GM19438 (cell line): ENCODE data around the gene PTPN20.
"Not testable (repeated sequence)": the region's sequence is repeated elsewhere in the genome, so short reads cannot be mapped to it uniquely, and the experiment has no call there.

Experiments used
- ATAC-seq: cut with Tn5 transposase; IDR thresholded peaks from one replicate; pipeline ENCODE4 v1.9.1; 2021; ENCODE audit warnings: low read depth; ENCODE audit not compliant: unreplicated experiment

The PTPN20 gene, protein sequence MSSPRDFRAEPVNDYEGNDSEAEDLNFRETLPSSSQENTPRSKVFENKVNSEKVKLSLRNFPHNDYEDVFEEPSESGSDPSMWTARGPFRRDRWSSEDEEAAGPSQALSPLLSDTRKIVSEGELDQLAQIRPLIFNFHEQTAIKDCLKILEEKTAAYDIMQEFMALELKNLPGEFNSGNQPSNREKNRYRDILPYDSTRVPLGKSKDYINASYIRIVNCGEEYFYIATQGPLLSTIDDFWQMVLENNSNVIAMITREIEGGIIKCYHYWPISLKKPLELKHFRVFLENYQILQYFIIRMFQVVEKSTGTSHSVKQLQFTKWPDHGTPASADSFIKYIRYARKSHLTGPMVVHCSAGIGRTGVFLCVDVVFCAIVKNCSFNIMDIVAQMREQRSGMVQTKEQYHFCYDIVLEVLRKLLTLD

DNA sequence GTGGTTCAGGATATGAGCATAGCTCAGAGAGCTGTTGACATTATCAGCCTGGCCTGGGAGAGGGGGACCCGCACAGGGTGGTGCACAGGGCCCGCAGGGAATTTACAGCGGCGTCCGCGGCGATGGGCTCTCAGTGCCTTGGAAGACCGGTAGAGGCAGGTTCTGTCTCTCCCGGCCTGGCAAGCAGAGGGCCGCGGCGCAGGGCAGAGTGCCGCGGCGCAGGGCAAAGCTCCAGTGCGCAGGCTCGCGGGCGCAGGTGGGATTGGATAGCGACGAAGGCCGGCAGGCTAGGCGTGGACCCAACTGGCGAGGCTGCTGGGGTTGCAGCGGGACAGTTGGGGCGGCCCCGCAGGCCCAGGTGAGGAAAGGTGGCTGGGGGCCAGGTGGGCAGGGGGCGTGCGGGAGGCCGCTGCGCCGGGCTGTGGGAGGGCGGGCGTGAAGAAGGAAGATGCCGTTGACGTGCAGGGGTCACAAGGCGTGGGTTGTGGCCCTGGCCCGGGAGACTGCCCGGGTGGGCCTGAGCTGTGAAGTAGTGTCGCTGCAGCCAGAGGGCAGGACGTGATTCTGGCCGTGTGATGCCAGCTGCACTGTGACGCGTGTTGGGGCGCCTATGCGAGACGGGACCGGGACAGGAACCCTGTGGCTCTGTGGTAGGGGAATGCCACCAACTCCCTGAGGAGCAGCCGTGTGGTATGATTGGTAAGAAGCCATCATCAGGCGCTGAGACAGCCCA is at the start of gene PTPN20:
PTPN20 (plus strand) TSS at position 285 of the 733 bp plus-strand sequence. CDS start 21,072 bp downstream, outside the sequence.
- not testable (repeated sequence) for ATAC-seq

DNA sequence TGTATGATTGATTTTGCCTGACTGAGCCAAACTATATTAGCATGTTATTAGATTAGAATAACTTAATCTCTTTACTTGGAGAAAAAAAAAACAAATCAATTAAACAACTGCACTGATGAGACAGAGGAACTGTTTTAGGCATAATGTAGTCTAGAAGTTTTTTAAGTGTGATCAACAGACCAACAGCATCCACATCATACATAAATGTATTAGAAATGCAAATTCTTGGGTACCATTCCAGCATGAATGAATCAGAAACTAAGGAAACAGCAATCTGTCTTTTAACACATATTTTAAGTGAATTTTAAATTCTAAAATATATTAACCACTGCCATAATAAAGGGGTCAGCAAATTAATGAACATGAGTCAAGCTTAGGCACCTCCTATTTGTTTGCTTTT is 41.5 kb upstream of the PTPN20 start:
- not testable (repeated sequence) for ATAC-seq

DNA sequence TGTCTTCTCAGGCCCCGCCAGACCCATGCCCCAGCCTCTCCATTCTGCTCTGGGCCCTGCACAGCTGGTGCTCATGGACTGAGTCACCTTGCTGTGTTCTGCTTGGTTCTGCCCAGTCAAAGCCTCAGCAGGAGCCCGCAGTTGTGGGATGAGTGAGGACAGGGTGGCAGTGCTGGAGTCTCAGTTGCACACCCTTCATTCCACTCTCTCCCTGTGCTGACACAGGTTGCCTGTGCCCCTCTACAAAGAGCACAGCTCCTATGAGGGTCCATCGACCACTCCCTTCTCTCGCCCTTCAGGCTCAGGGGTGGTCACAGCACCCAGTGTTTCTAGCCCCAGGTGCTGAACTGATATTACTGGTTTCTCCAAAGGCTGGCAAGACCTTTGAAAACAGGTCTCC is 39.6 kb upstream of the PTPN20 start:
- not testable (repeated sequence) for ATAC-seq

DNA sequence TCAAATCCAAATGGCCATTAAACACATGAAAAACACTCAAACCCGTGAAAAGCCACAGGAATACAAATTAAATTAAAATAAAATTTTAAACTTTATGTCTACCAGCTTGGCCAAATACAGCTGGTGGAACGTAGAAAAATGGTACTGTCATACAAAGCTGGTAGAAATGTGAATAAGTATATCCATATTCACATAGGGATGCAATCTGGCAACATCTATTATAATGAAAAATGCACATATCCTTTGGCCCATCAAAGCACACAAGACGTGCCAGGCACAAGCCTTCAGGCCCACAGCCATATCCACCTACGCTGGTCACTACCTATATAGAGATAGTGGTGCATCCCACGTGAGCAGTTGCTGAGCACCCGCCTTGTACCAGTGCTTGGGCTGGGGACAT is 35.9 kb upstream of the PTPN20 start:
- ATAC-seq: not testable (repeated sequence)

DNA sequence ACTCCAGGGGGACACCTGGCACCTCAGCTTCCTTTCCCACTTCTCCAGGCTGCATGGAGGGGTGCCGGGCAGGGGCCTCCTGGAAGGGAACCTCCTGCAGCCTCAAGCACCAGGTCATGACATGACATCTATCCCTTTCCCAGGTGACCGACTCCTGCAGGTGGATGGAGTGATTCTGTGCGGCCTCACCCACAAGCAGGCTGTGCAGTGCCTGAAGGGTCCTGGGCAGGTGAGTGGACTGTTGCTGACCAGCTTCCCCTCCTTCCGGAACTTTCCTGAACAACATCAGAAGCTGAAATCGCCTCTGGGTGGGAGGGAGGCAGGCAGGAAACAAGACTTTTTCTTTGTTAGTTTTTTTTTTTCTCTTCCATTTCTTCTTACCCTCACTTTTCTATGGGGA is 34.5 kb upstream of the PTPN20 start:
- ATAC-seq: not testable (repeated sequence)

DNA sequence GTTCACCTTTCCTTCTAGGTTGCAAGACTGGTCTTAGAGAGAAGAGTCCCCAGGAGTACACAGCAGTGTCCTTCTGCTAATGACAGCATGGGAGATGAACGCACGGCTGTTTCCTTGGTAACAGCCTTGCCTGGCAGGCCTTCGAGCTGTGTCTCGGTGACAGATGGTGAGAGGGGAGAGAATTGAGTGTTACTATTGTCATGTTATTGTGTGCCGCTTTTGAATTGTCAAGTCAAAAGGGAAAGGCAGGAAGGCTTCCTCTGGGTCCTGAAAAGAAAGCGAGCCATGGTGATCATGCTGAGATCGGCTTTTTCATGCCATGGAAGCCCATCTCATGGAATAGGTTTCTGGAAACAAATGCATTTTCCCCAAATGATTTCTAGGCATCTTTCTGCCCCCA is 32.5 kb upstream of the PTPN20 start:
- ATAC-seq: not testable (repeated sequence)

DNA sequence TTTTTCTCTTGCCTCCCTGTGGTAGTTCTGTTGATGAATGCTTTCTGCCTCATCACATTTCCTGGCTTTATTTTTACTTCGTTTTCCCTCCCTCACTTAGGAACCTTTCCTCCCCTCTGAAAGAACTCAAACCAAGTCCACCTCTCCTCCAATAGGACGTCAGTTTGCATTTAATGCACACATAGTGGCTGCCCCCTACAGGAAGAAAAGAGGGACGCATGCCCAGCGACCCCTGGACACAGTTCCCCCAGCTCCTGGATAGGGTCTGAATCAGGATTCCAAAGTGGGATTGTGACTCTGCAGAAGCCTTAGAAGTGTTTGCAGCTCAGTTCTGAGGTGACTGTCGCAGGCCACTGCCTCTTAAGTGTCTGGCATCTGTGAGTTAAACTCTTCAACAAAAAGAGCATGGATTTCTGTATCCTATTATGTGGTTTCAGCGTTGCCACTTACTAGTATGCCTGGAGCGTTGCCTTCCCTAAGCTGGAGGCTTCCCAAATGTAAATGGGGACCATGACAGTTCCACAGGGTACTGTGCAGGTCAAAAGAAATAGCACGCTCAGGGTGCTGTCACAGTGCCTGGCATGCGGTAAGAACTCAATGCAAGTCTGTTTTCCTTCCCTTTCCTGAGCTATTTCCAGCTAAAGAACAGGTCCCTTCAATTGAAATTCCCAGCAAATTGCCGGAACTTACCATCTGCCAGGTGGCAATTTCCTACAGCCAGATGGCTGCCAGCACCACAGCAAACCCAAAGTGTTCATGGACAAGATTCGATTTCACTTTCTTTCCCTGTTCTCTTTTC is 20.2 kb upstream of the PTPN20 start:
- ATAC-seq: not testable (repeated sequence)

DNA sequence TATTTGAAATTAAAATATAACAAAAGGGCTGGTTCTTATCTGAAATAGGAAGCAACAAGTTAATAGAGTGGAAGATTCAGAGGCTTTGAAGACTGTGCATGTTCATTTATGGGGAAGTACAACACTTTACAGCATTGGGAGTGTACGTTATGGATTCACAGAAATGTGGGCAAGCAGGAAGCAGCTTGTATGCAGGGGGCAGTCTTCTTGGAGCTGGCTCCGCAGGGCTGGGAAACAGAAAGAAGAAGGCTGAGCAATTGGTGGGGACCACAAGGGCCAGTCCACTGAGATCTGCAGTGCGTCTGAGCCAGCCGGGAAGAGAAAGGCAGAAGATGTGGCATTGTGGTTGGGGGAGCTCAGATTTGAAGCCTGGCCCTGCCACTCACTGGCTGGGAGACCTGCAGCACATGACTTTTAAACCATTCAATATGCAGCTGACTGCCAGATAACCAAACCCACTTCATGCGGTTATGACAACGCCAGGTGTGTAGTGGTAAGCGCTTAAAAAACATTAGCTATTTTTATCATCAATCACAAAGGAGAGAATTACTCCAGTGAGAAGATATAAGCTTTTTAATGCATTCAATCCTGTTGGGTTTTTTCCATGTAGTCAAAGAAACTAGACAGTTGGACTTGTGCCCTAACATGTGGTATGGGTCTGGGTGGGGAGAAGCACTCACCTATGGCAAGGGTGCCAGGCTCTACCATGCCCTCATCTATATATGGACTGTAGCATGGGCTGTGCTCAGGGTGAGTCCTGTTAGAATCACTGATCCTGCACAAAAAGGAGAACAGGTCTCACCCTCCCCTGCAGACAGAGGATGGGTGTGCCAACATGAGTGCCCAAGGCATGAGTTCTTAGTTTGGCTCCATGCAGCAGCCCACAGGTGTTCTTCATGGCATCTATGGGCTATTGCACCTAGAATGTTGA is 14.2 kb upstream of the PTPN20 start:
- not testable (repeated sequence) for ATAC-seq

DNA sequence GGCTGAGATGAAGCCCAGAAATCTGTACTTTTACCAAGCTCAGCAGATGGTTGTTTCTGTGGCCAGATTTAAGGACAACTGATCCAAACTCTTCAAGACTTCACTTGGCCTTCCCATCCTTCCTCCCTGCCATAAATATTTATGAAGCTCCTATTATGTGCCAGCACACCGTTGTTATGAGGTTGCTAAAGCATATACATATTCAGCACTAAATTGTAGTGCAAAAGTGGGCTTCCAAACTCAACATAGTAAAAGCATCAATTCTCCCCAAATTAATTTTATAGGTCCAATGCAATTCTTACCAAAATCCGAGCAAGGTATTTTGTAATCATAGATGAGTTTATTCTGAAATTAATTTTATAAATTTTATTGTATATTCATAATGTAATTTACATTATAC is 10.0 kb upstream of the PTPN20 start:
- ATAC-seq: not testable (repeated sequence)

DNA sequence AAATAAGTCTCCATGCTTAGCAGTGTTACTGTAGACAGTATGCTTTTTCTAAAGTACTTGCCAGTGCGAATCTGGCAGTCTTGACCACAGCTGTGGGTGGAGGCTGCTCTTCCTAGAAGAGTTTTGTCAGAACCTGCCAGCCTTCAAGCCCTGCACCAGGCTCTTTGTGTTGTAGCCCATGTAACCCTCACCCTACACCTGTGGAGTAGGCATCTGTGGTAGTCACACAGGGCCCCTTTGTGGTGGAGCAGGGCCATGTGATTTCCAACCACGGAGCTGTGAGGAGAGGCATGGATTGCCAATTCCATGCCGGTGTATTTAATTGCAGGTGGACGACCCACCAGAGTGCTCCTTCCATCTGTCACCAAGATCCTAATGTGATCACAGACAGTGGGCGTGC is 7.4 kb upstream of the PTPN20 start:
- not testable (repeated sequence) for ATAC-seq

DNA sequence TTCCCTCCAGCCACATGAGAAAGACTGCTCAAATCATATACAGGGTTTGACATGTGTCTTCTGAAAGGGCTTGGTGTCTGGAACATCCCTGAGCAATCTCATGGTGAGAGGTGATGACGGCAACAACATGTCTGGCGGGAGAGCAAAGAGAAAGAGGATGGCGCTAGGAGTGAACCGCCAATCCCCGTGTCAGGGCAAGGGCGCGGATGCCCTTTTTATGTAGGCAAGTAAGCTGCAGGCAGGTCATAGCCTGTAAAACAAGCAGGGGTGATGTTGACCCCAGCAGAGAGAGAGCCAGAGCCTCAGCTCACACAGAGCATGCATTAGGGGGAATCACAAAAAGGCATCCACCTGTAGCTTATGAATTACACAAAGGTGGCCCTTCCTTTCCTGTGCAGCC is 4.9 kb upstream of the PTPN20 start:
- not testable (repeated sequence) for ATAC-seq

DNA sequence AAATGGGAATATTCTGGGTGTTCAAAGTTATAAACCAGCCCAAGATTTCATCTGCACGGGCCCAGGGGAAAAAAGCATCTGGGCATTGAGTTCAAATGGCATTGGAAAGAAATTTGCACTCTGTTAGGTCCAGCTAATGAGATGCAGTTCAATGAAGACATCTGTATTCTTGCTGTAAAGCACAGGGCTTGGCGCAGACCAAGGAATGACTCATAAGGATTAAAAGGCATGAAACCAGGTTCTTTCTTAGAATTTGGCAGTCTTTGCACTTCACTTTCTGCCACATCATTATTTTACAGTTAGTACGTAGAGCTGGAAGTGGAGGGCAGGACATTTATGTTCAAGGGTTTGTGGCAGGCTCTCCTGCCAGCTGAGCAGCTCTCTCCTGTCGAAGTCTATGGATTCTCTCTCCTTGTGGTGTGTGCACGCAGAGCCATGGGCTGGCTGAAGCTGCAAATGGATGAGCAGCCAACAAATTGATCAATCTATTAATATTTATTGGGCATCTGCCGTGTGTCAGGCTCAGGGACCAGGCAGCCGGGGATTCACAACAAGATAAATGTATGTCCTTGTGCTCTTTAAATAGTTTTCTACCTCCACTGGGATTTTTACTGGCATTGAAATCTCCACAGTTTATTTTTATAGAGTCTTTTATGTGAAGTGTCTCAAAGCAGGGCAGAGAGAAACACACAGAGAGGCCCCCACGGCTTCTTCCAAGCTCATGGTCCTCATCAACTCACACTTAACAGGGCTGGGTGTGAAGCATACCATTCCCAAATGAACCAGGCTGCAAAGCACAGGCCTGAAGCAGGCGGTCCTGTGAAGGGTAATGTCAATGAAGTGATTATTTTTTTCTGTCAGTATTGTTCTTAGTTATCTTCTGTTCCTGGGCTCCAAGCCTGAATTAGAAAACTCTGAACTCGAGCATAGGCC is 3.8 kb upstream of the PTPN20 start:
- not testable (repeated sequence) for ATAC-seq

DNA sequence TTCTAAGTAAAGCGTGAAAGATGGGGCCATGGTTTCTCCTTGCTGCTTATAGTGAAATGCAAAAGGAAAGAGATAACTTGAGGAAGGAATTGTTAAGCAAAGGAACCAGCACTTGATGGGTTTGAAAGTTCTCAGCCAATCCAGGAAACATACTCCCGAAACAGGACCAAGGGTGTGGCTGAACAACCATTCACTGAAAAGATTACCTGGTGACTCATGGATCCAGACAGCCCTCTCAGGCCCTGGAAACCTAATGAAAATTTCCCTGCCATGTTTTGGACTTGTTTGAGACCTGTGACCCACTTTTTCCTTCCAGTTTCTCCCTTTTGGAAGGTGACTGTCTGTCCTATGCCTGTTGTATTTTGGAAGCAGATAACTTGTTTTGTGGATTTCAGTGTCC is 11.3 kb downstream of the PTPN20 start:
- not testable (repeated sequence) for ATAC-seq

DNA sequence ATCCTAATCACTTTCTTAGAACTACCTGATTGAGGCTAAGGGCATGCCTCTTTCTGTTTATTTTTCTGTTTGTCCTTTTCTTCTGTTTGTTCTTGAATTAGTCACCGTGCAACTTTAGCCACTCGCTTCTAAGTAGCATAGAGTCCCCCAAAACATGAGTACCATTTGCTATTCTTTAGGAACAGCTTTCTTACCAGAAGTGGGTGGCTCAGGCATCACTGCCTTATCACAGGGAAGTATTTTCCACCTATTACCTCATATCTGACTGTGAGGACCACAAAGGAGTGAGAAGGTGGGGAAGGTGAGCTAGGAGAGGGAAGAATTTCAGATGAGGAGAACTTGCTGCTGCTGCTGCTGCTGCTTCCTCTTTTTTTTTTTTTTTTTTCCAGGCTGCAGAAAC is 13.9 kb downstream of the PTPN20 start:
- ATAC-seq: not testable (repeated sequence)

DNA sequence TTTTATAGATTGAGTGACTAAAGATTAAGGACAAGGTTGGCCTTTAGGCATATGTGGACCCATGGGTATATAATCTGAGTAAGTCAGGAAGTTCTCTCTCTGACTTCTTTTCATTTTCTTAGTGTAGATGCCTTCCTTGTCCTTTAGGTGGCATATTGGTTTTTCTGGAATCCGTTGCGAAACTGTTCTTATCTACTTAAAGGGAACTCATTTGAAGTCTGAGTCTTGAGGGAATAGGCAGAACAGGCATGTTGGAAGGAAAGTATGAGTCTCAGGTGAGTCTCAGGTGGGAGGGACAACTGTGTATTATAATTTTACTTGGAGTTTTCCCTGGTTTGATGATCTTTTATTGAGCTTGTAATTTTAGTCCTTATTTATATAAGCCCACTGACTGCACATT is 14.6 kb downstream of the PTPN20 start:
- ATAC-seq: not testable (repeated sequence)

DNA sequence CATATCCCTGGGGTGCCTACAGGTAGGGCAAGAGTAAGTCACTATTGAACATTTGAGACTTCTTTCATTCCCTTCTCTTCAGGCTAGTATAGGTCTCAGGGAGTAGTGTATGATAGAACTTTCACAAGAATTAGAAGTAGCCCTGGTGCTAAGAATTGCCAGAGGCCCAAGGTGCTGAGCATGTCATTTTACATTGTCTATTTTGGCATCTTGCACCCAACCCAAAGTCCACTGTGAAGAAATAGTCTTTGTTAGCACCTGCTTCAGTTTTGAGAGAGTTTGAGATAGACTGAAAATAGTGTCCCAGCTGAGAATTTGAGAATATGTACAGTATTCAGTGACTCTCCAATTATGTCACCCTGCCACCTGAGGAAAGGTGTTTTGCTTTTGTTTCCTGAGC is 17.6 kb downstream of the PTPN20 start:
- ATAC-seq: not testable (repeated sequence)

DNA sequence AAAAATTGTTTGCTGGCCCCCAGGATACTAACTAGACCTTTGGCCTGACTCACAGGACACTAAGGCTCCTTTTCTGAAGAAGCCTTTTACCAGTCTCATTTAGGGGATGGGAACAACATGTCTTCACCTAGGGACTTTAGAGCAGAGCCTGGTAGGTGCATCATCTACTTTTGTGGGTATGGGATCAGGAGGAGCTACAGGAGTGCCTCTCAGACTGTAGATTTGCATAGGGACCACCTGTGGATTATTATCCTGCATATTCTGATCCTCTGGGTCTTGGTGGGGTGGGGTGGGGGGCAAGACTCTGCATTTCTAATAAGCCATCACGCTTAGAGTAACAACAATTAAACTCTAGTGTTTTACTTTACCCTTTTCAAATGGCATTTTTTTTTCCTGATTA is 21.2 kb downstream of the PTPN20 start:
- ATAC-seq: not testable (repeated sequence)

DNA sequence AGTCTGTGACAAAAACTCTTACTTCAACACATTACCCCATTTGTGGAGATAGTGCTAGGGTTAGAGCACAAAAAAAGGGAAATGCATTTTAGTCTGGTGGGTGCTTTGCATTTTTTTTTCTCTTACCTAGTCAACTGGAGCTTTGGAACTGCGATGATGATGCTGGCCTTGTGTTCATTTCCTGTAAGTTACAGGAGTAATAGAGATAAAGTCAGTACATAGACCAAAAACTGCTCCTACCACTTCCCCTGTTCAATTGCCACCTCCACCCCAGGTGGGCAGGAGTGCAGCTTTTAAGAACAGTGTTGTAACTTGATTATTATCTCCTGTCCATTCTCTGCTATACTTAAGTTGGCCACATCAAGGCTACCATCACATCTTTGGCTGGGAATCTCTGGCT is 29.9 kb downstream of the PTPN20 start:
- not testable (repeated sequence) for ATAC-seq
